ENCODE data around the gene PFKL.

DNA sequence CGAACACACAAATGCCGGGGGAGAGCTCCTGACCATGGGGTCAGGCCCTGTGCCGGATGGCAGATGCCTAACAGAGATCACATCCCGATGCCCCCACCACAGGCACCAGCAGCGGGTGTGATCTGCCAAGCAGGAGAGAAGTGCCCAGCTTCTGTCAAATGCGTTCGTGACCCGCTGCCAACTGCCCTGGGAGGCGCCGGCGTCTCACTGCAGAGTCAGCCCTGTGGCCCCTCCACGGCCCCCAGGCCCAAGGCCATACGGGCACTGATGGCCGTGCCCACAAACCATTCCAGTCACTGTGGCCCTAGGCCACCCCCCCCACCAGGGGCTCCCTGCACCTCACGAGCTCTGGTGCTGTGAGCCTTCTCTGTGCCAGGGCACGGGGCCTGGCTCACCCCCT lies 31.4 kb downstream of the PFKL start:
- TF ChIP-seq, protein P1, sequence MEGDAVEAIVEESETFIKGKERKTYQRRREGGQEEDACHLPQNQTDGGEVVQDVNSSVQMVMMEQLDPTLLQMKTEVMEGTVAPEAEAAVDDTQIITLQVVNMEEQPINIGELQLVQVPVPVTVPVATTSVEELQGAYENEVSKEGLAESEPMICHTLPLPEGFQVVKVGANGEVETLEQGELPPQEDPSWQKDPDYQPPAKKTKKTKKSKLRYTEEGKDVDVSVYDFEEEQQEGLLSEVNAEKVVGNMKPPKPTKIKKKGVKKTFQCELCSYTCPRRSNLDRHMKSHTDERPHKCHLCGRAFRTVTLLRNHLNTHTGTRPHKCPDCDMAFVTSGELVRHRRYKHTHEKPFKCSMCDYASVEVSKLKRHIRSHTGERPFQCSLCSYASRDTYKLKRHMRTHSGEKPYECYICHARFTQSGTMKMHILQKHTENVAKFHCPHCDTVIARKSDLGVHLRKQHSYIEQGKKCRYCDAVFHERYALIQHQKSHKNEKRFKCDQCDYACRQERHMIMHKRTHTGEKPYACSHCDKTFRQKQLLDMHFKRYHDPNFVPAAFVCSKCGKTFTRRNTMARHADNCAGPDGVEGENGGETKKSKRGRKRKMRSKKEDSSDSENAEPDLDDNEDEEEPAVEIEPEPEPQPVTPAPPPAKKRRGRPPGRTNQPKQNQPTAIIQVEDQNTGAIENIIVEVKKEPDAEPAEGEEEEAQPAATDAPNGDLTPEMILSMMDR (IDR thresholded peaks at IDR 0.05): no peak
- no peak for TF ChIP-seq POLR2A (IDR thresholded peaks at IDR 0.05)

Data from lower leg skin (tissue), 3 donors.